Measurements from ENCODE around the gene MED13L.

DNA sequence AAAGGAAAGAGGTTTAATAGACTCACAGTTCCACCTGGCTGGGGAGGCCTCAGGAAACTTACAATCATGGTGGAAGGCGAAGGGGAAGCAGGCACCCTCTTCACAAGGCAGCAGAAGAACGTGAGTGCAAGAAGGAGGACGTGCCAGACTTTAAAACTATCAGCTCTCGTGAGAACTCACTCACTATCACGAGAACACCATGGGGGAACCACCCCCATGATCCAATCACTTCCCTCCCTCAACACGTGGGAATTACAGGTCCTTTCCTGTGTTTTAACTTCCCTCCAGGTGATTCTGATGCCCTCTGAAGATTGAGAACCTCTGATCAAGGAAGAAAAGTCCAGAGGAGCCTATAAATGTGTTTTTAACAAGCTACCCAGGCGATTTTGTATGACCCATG, 358.7 kb downstream of the MED13L start:
- no peak for TF ChIP-seq POLR2A (IDR thresholded peaks at IDR 0.05)
- TF ChIP-seq, protein P1, sequence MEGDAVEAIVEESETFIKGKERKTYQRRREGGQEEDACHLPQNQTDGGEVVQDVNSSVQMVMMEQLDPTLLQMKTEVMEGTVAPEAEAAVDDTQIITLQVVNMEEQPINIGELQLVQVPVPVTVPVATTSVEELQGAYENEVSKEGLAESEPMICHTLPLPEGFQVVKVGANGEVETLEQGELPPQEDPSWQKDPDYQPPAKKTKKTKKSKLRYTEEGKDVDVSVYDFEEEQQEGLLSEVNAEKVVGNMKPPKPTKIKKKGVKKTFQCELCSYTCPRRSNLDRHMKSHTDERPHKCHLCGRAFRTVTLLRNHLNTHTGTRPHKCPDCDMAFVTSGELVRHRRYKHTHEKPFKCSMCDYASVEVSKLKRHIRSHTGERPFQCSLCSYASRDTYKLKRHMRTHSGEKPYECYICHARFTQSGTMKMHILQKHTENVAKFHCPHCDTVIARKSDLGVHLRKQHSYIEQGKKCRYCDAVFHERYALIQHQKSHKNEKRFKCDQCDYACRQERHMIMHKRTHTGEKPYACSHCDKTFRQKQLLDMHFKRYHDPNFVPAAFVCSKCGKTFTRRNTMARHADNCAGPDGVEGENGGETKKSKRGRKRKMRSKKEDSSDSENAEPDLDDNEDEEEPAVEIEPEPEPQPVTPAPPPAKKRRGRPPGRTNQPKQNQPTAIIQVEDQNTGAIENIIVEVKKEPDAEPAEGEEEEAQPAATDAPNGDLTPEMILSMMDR (IDR thresholded peaks at IDR 0.05) = no peak

Data from lower leg skin (tissue), 3 donors.